SU-DHL-6 (cell line): ENCODE data around the gene WWOX.

Experiments used
- CTCF ChIP-seq: fragments of 200-600 bp; sonication (generic); IDR thresholded peaks from one replicate; pipeline ENCODE4 v1.5.1; 2017; ENCODE audit warnings: antibody characterized with exemption, mild to moderate bottlenecking, low read length, moderate library complexity; ENCODE audit not compliant: insufficient read depth, poor library complexity, severe bottlenecking
- EZH2phosphoT487 ChIP-seq: fragments of 200-600 bp; sonication (generic), shearing (Covaris generic); conservative IDR thresholded peaks from 2 replicates; pipeline ENCODE4 v1.6.1; 2018; ENCODE audit warnings: mild to moderate bottlenecking, antibody characterized with exemption, low read length, moderate library complexity, mixed read lengths

- TF ChIP-seq CTCF (no peak), EZH2phosphoT487 (no peak)
These were observed 149.6 kb downstream of the WWOX start for GRCh38 chr16:78249056-78249455.
